ENCODE measurements around the gene LSM12. TPM values are rescaled to one million over a fixed set of nuclear protein-coding genes. Genes with fewer than 3 reads are reported as not detected.
"Not testable (repeated sequence)": the region's sequence is repeated elsewhere in the genome, so short reads cannot be mapped to it uniquely, and the experiment has no call there.

Gene LSM12
- total RNA-seq, 1 donor: 77.5 TPM

- H3K4me3 ChIP-seq (ENCODE audit: low read depth, low read length): no peak overlapping the region
- no peak for DNase-seq (ENCODE audit: low read depth)
Measured at GRCh38 chr17:44000871-44001460, 65.5 kb downstream of the LSM12 start.

GRCh38 chr17:44000141-44000860 lies 66.2 kb downstream of the LSM12 start:
- no peak overlapping the region for H3K4me3 ChIP-seq (ENCODE audit: low read depth, low read length)
- TF ChIP-seq CTCF (IDR thresholded peaks at IDR 0.05; ENCODE audit: insufficient read depth, low read length): no peak
- DNase-seq (ENCODE audit: low read depth): no peak

More at GRCh38 chr17:44000871-44001460, 65.5 kb downstream of the LSM12 start:
- no peak for TF ChIP-seq CTCF (IDR thresholded peaks at IDR 0.05; ENCODE audit: insufficient read depth, low read length)

GRCh38 chr17:43999024-43999423 lies 67.4 kb downstream of the LSM12 start:
- no peak for TF ChIP-seq CTCF (IDR thresholded peaks at IDR 0.05; ENCODE audit: insufficient read depth, low read length)
- no peak overlapping the region for H3K4me3 ChIP-seq (ENCODE audit: low read depth, low read length)
- no peak for DNase-seq (ENCODE audit: low read depth)

- TF ChIP-seq CTCF (IDR thresholded peaks at IDR 0.05; ENCODE audit: insufficient read depth, low read length): no peak
- H3K4me3 ChIP-seq (ENCODE audit: low read depth, low read length): no peak overlapping the region
- peak; percentile 65 for DNase-seq (ENCODE audit: low read depth)
Measured at GRCh38 chr17:43998552-43998951, 67.9 kb downstream of the LSM12 start.

- not testable (repeated sequence) for H3K4me3 ChIP-seq (ENCODE audit: low read depth, low read length); DNase-seq (ENCODE audit: low read depth)
Measured at GRCh38 chr17:43997180-43997579, 69.3 kb downstream of the LSM12 start.

- H3K4me3 ChIP-seq (ENCODE audit: low read depth, low read length): no peak overlapping the region
- TF ChIP-seq CTCF (IDR thresholded peaks at IDR 0.05; ENCODE audit: insufficient read depth, low read length): no peak
- no peak for DNase-seq (ENCODE audit: low read depth)
Measured at GRCh38 chr17:43995150-43995471, 71.4 kb downstream of the LSM12 start.

- H3K4me3 ChIP-seq (ENCODE audit: low read depth, low read length): peak overlapping the region; percentile 50
- peak; percentile 89 for TF ChIP-seq CTCF (IDR thresholded peaks at IDR 0.05; ENCODE audit: insufficient read depth, low read length)
- peak; percentile 62 for DNase-seq (ENCODE audit: low read depth)
Measured at GRCh38 chr17:43994272-43995149, 72.0 kb downstream of the LSM12 start.

Measured in fibroblast of the aortic adventitia (primary cell).